ENCODE data around the gene RHBDL2.
"Not testable (repeated sequence)": the region's sequence is repeated elsewhere in the genome, so short reads cannot be mapped to it uniquely, and the experiment has no call there.

Gene RHBDL2

DNA sequence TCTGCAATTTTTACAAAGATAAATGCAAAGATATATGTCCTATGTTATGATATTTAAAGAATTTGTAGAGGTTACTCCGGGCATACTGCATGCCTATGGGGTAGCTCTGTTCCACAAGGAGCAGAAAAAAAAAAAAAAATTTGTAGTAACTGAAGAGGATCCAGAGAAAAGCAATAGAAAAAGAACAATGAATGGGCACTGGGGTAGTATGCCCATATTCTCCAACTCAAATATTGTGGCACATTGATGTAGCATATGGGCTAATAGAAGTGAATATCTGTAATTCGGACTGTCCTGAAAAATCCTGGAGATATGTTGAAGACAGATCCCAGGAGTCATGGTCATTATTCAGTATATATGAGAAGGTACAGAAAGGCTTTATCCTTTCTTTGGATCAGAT, 48.3 kb upstream of the RHBDL2 start:
- H4K20me1 ChIP-seq (ENCODE audit: insufficient read depth, low read length) = peaks cover 24% of the 10 kb centered on the region
- peak overlapping the region; percentile 84 for H3K4me3 ChIP-seq (ENCODE audit: low read length)
- no peaks in the 10 kb centered on the region for H3K27me3 ChIP-seq (ENCODE audit: low read depth, low read length)
- peaks cover 11% of the 10 kb centered on the region for H3K36me3 ChIP-seq (replicated peaks; ENCODE audit: low read depth, low read length)
- TF ChIP-seq, protein P1, sequence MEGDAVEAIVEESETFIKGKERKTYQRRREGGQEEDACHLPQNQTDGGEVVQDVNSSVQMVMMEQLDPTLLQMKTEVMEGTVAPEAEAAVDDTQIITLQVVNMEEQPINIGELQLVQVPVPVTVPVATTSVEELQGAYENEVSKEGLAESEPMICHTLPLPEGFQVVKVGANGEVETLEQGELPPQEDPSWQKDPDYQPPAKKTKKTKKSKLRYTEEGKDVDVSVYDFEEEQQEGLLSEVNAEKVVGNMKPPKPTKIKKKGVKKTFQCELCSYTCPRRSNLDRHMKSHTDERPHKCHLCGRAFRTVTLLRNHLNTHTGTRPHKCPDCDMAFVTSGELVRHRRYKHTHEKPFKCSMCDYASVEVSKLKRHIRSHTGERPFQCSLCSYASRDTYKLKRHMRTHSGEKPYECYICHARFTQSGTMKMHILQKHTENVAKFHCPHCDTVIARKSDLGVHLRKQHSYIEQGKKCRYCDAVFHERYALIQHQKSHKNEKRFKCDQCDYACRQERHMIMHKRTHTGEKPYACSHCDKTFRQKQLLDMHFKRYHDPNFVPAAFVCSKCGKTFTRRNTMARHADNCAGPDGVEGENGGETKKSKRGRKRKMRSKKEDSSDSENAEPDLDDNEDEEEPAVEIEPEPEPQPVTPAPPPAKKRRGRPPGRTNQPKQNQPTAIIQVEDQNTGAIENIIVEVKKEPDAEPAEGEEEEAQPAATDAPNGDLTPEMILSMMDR (IDR thresholded peaks at IDR 0.05; ENCODE audit: low read depth, low read length) = no peak
- TF ChIP-seq EZH2phosphoT487 (IDR thresholded peaks at IDR 0.05; ENCODE audit: low read depth) = no peak
- peak overlapping the region; percentile 80 for H3K4me2 ChIP-seq (ENCODE audit: low read length)
- no peaks in the 10 kb centered on the region for H3K9me3 ChIP-seq (ENCODE audit: insufficient read depth, low read length)
- peaks cover 15% of the 10 kb centered on the region for H3K4me1 ChIP-seq (ENCODE audit: low read length)
- peaks cover 40% of the 10 kb centered on the region for H3K79me2 ChIP-seq (ENCODE audit: low read length)
- peak overlapping the region; percentile 62 for H3K27ac ChIP-seq (ENCODE audit: low read length)
- H3K9ac ChIP-seq (ENCODE audit: low read length) = peak overlapping the region; percentile 71
- 0 out of 2 replicates have a peak overlapping the region, but pooled peaks have one; percentile 6 for H2AFZ ChIP-seq (ENCODE audit: low read depth, low read length)

DNA sequence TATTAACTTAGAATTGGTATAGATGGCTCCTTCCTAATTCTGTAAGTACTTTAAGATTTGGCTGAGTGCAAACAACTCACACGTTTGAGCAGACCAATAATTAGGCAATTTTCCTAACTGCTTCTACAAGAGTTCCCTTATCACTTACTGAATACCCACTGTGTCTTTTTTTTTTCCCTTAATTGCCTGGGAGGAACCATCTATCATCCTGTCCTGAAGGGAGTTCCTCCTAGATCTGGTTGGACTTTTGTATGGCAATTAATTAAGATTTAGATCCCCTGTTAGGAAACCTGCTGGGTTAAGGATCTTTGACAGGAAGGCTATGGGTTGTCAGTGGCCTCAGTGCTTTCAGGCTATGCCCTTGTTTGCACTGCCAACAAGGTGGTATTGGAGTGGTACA, 37.8 kb upstream of the RHBDL2 start:
- H3K9ac ChIP-seq (ENCODE audit: low read length); H3K4me3 ChIP-seq (ENCODE audit: low read length); H2AFZ ChIP-seq (ENCODE audit: low read depth, low read length); H3K27me3 ChIP-seq (ENCODE audit: low read depth, low read length); H3K4me2 ChIP-seq (ENCODE audit: low read length); H4K20me1 ChIP-seq (ENCODE audit: insufficient read depth, low read length); H3K79me2 ChIP-seq (ENCODE audit: low read length); H3K9me3 ChIP-seq (ENCODE audit: insufficient read depth, low read length); H3K36me3 ChIP-seq (replicated peaks; ENCODE audit: low read depth, low read length); H3K4me1 ChIP-seq (ENCODE audit: low read length); H3K27ac ChIP-seq (ENCODE audit: low read length): not testable (repeated sequence)

DNA sequence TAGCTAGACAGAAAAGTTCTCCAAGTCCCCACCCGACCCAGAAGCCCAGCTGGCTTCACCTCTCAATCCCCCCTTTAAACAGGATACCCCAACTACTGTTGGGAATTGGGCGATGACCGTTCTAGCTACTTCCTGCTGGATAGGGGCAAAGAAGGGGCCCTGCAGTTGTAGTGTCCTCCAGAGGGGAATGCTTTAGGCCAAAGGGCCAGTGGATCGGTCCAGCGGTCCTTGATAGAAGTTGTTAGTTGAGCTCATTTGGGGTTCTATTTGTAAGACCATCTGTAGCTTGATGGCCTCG, 36.6 kb upstream of the RHBDL2 start:
- not testable (repeated sequence) for H3K9me3 ChIP-seq (ENCODE audit: insufficient read depth, low read length); H3K4me3 ChIP-seq (ENCODE audit: low read length); H3K4me1 ChIP-seq (ENCODE audit: low read length); H3K36me3 ChIP-seq (replicated peaks; ENCODE audit: low read depth, low read length); H4K20me1 ChIP-seq (ENCODE audit: insufficient read depth, low read length); H3K27ac ChIP-seq (ENCODE audit: low read length); H2AFZ ChIP-seq (ENCODE audit: low read depth, low read length); H3K9ac ChIP-seq (ENCODE audit: low read length); H3K79me2 ChIP-seq (ENCODE audit: low read length); H3K4me2 ChIP-seq (ENCODE audit: low read length); H3K27me3 ChIP-seq (ENCODE audit: low read depth, low read length)

DNA sequence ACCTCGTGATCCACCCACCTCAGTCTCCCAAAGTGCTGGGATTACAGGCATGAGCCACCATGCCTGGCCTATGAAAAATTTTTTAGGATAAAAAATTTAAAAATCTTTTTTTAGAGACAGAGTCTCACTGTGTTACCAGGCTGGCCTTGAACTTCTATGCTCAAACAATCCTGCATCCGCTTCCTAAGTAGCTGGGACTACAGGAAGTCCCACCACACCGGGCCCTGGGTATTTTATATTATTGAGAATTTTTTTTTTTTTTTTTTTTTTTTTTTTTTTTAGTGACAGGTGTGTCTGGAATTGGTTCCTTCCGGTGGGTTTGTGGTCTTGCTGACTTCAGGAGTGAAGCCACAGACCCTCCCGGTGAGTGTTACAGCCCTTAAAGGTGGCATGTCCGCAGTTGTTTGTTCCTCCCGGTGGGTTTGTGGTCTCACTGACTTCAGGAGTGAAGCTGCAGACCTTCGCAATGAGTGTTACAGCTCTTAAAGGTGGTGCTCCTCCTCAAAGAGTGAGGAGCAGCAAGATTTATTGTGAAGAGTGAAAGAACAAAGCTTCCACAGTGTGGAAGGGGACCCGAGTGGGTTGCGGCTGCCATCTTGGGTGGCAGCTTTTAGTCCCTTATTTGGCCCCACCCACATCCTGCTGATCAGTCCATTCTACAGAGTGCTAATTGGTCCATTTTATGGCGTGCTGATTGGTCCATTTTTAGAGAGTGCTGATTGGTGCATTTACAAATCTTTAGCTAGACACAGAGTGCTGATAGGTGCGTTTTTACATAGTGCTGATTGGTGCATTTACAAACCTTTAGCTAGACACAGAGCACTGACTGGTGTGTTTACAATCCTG, 36.0 kb upstream of the RHBDL2 start:
- H4K20me1 ChIP-seq (ENCODE audit: insufficient read depth, low read length); H3K27me3 ChIP-seq (ENCODE audit: low read depth, low read length); H3K4me1 ChIP-seq (ENCODE audit: low read length); H3K9ac ChIP-seq (ENCODE audit: low read length); H2AFZ ChIP-seq (ENCODE audit: low read depth, low read length); H3K36me3 ChIP-seq (replicated peaks; ENCODE audit: low read depth, low read length); H3K27ac ChIP-seq (ENCODE audit: low read length); H3K4me2 ChIP-seq (ENCODE audit: low read length); H3K4me3 ChIP-seq (ENCODE audit: low read length); H3K79me2 ChIP-seq (ENCODE audit: low read length); H3K9me3 ChIP-seq (ENCODE audit: insufficient read depth, low read length): not testable (repeated sequence)

DNA sequence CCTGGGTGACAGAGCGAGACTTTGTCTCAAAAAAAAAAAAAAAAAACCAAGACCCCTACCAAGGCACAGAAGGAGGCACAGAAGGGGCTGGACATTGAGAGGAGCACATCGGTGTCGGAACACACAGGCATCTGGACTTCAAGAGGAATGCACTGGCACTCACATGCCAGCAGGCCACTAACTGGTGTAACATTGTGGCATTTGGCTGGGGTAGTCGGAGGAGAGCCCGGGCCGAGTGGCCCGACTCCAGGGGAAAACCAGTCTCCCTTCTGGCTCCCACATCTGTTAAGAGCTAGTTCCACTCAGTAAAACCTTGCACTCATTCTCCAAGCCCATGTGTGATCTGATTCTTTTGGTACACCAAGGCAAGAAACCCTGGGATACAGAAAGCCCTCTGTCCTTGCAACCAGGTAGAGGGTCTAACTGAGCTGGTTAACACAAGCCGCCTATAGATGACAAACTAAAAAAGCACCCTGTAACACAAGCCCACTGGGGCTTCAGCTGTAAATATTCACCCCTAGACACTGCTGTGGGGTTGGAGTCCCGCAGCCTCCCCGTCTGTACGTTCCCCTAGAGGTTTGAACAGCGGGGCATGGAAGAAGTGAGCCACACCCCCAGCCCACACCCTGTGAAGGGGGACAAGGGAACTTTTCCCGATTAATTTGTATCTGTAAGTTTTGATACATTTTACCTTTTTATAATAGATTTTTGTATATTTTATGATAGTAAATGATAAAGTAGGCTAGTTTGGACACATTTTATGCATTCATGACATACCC, 32.2 kb upstream of the RHBDL2 start:
- Histone ChIP-seq H3K27ac (ENCODE audit: low read length) (no peak overlapping the region), H3K27me3 (ENCODE audit: low read depth, low read length) (no peaks in the 10 kb centered on the region), H3K4me2 (ENCODE audit: low read length) (no peak overlapping the region), H2AFZ (ENCODE audit: low read depth, low read length) (no peak overlapping the region), H3K4me1 (ENCODE audit: low read length) (no peaks in the 10 kb centered on the region), H3K79me2 (ENCODE audit: low read length) (no peaks in the 10 kb centered on the region), H3K4me3 (ENCODE audit: low read length) (no peak overlapping the region), H3K9me3 (ENCODE audit: insufficient read depth, low read length) (no peaks in the 10 kb centered on the region), H4K20me1 (ENCODE audit: insufficient read depth, low read length) (no peaks in the 10 kb centered on the region), H3K36me3 (replicated peaks; ENCODE audit: low read depth, low read length) (no peaks in the 10 kb centered on the region), H3K9ac (ENCODE audit: low read length) (no peak overlapping the region)
- no peak for TF ChIP-seq EZH2phosphoT487 (IDR thresholded peaks at IDR 0.05; ENCODE audit: low read depth)
- TF ChIP-seq, protein P1 (IDR thresholded peaks at IDR 0.05; ENCODE audit: low read depth, low read length) = no peak

DNA sequence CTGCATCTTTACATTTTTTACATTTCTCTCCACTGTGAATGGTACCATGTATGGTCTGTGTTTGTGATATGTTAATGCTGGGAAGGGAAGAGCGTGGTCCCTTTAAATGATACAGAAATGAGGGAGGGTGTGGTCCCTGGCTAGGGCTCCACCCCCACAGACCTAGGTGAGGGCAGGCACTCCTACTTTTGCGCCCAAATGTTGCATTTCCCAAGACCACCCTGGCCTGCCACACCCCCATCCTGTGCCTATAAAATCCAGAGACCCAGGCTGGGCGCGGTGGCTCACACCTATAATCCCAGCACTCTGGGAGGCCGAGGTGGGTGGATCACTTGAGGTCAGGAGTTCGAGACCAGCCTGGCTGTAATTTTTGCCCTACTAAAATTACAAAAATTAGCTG, 31.5 kb upstream of the RHBDL2 start:
- H3K27me3 ChIP-seq (ENCODE audit: low read depth, low read length); H3K4me1 ChIP-seq (ENCODE audit: low read length); H4K20me1 ChIP-seq (ENCODE audit: insufficient read depth, low read length); H3K9me3 ChIP-seq (ENCODE audit: insufficient read depth, low read length); H2AFZ ChIP-seq (ENCODE audit: low read depth, low read length); H3K4me2 ChIP-seq (ENCODE audit: low read length); H3K4me3 ChIP-seq (ENCODE audit: low read length); H3K36me3 ChIP-seq (replicated peaks; ENCODE audit: low read depth, low read length); H3K27ac ChIP-seq (ENCODE audit: low read length); H3K79me2 ChIP-seq (ENCODE audit: low read length); H3K9ac ChIP-seq (ENCODE audit: low read length): not testable (repeated sequence)

Measured in OCI-LY3 (cell line).